Cortex of kidney (tissue), 1 donor: Measurements from ENCODE around the gene VMP1.
"Not testable (repeated sequence)": the region's sequence is repeated elsewhere in the genome, so short reads cannot be mapped to it uniquely, and the experiment has no call there.

Source experiments
- DNase-seq: peaks from one replicate; lab custom pipeline; 2025; lab: John Stamatoyannopoulos, UW

Gene VMP1

GRCh38 chr17:59863616-59864015, 156.2 kb downstream of the VMP1 start:
- DNase-seq = no peak

DNA sequence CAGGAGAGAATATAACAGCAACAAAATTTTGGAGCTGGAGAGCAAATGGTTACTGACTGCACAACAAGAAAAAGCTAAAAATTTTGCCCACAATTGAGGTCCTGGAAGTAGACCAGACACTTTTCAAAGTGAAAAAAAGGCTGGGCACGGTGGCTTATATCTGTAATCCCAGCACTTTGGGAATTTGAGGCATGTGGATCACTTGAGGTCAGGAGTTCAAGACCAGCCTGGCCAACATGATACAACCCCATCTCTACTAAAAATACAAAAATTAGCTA, 162.4 kb downstream of the VMP1 start:
- DNase-seq = no peak

DNA sequence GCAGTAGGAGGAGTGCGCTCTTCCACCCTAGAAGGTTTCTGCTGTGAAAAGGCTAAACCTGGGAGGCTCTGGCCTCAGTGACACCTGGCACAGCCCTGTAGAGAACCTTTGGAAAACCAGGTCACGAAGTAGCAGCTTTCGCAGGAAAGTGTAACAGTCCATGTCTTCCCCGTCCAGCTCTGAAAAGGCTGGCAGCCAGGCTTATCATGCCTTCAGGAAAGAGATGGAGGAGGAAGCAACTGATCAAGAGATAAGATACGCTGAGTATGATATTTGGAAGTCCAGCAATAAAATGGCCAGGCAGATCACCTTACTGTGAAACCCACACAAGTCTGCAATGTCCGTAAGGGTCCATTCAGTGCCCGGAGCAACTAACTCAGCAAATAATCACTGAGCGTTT, 163.0 kb downstream of the VMP1 start:
- no peak for DNase-seq

- no peak for DNase-seq
These were observed 164.9 kb downstream of the VMP1 start for GRCh38 chr17:59872351-59872750.

DNA sequence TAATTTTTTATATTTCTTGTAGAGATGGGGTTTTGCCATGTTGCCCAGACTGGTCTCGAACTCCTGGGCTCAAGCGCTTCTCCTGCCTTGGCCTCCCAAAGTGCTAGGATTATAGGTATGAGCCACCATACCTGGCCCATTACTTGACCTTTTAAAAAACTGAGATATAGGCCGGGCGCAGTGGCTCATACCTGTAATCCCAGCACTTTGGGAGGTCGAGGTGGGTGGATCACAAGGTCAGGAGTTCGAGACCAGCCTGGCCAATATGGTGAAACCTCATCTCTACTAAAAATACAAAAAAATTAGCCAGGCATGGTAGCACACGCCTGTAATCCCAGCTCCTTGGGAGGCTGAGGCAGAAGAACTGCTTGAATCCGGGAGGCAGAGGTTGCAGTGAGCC, 166.0 kb downstream of the VMP1 start:
- DNase-seq = not testable (repeated sequence)

DNA sequence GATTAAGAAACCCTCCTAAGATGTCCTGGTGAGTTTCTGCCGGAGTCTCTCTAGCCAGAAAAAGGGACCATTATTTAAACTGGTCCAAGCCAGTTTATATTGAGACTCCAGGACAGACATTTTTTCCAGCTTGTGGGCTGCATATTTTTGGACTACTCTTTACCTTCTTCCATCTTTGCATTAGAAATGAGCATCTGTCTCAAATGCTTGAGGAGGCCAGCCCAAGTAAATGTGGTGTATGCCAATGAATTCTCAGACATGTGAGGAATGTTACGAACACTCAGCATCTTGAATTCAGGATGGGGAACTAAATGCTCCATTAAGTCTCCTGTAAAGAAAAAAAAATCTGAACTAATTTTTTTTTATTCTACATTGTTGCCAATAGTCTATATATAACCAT, 166.9 kb downstream of the VMP1 start:
- no peak for DNase-seq

- DNase-seq = no peak
These were observed 168.7 kb downstream of the VMP1 start for GRCh38 chr17:59876107-59876506.

DNA sequence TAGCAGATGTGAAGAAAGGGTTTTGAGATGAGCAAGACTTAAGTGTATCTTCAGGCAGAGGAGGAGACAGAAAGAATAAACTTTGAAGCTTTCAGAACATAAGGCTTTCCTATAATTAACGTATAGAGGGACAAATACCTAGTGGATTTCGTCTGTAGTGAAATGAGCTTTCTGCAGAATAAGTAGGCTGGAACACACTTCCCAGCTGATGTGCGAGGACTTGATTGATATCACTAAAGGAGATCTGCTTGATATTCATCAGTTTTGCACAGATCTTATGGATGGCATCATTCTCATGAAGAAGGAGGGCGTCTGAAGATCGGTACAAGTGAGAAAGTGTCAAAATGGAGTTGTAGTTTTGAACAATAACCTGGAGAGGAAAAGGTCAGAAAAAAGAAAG, 170.5 kb downstream of the VMP1 start:
- DNase-seq = no peak

DNA sequence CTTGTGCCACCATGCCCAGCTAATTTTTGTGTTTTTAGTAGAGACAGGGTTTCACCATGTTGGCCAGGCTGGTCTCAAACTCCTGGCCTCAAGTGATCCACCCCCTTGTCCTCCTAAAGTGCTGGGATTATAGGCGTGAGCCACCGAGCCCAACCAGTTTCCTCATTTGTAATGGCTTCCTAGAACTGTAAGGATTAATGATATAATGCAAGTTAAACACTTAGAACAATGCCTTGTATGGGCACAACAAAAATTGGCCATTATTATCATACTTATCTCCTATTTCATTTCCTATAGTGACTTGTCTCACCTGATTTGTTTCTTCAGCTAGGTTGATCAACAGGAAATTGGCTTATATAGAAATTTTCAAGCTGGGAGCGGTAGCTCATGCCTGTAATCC, 171.2 kb downstream of the VMP1 start:
- DNase-seq = no peak

GRCh38 chr17:59884861-59885260, 177.4 kb downstream of the VMP1 start:
- DNase-seq = no peak

DNA sequence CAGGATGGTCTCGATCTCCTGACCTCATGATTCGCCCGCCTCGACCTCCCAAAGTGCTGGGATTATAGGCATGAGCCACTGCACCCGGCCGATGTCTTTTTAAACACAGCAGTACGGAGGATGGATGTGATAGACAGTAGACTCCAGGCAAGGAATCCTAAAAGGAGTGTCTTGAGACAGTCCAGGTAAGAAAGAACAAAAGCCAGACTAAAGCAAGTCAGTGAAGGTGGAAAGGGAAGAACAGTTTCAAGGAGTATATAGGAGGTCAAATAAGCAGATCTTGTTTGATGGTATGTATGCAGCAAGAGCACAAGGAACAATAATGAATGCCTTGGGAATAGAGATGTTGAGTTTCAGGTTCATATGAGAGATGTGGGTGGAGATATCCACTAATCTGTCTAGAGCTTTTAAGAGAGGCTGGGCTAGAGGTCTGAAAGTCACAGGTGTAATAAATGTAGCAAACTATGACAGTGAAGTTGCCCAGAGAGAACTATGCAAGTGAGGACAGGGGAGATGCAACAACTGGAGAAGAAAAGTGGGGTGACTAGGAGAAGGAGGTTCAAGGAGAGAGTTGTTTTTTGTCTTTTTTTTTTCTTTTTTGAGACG, 180.8 kb downstream of the VMP1 start:
- DNase-seq = no peak

DNA sequence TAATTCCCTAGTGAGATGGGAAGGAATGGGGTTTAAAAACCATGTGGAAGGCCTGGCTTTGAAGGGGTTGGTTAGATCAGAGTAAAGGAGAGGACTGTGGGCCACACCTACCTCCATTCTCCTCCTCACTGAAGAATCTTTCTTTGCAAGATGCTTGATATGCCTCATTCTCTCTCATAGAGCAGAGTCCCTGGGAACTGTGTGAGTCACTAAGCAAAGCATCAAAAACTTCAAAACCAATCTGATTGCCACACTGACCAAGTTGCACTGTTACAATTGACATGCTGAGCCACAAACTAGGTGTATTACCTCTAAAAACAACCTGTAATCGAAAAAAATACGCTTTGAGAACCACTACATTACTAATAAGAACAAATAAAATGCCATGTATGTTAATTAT, 183.3 kb downstream of the VMP1 start:
- no peak for DNase-seq
